Effector memory CD4-positive, alpha-beta T cell (primary cell): ENCODE measurements around the gene TGFB3.
"Not testable (repeated sequence)": the region's sequence is repeated elsewhere in the genome, so short reads cannot be mapped to it uniquely, and the experiment has no call there.

Source experiments
- DNase-seq, 3 donors: peaks; one replicate each; pipeline ENCODE4 v3.0.0-alpha.2; 2020
- H3K27ac ChIP-seq: 2 replicates; pipeline ENCODE4 v1.7.0; 2013; ENCODE audit warnings: mild to moderate bottlenecking, low read length, moderate library complexity; ENCODE audit not compliant: insufficient read depth, poor library complexity, severe bottlenecking
- H3K27me3 ChIP-seq: replicated peaks from 2 replicates; pipeline ENCODE4 v1.7.0; 2013; ENCODE audit warnings: mild to moderate bottlenecking, low read length; ENCODE audit not compliant: insufficient read depth, control insufficient read depth, poor library complexity, severe bottlenecking
- H3K36me3 ChIP-seq: 2 replicates; pipeline ENCODE4 v1.7.0; 2013; ENCODE audit warnings: mild to moderate bottlenecking, low read length, moderate library complexity; ENCODE audit not compliant: control insufficient read depth, insufficient read depth
- H3K4me1 ChIP-seq: 2 replicates; pipeline ENCODE4 v1.7.0; 2013; ENCODE audit warnings: low read length, mild to moderate bottlenecking; ENCODE audit not compliant: control insufficient read depth, insufficient read depth, poor library complexity, severe bottlenecking
- H3K4me3 ChIP-seq: 2 replicates; pipeline ENCODE4 v1.7.0; 2013; ENCODE audit warnings: low read length, low read depth, mild to moderate bottlenecking; ENCODE audit not compliant: insufficient read depth, poor library complexity, severe bottlenecking
- H3K9me3 ChIP-seq: 2 replicates; pipeline ENCODE4 v1.7.0; 2013; ENCODE audit warnings: mild to moderate bottlenecking, low read length, moderate library complexity; ENCODE audit not compliant: control insufficient read depth

Gene TGFB3

GRCh38 chr14:75933712-75934296, 48.0 kb downstream of the TGFB3 start:
- Histone ChIP-seq H3K4me1 (no peaks in the 10 kb centered on the region), H3K36me3 (no peaks in the 10 kb centered on the region), H3K27me3 (no peaks in the 10 kb centered on the region), H3K27ac (no peak overlapping the region), H3K4me3 (no peak overlapping the region), H3K9me3 (no peaks in the 10 kb centered on the region)
- no peak for DNase-seq

GRCh38 chr14:75928690-75929181, 53.1 kb downstream of the TGFB3 start:
- DNase-seq, result no peak
- Histone ChIP-seq H3K27me3 (no peaks in the 10 kb centered on the region), H3K27ac (no peak overlapping the region), H3K9me3 (no peaks in the 10 kb centered on the region), H3K36me3 (no peaks in the 10 kb centered on the region), H3K4me3 (no peak overlapping the region), H3K4me1 (no peaks in the 10 kb centered on the region)

- H3K4me1 ChIP-seq, result no peaks in the 10 kb centered on the region
- H3K36me3 ChIP-seq, result no peaks in the 10 kb centered on the region
- H3K9me3 ChIP-seq, result no peaks in the 10 kb centered on the region
- H3K27me3 ChIP-seq, result no peaks in the 10 kb centered on the region
- no peak for DNase-seq
- H3K27ac ChIP-seq, result no peak overlapping the region
- H3K4me3 ChIP-seq, result no peak overlapping the region
These were observed 54.2 kb downstream of the TGFB3 start for GRCh38 chr14:75927564-75928087.

GRCh38 chr14:75926431-75927115, 55.2 kb downstream of the TGFB3 start:
- H3K4me3 ChIP-seq, result no peak overlapping the region
- H3K9me3 ChIP-seq, result no peaks in the 10 kb centered on the region
- H3K4me1 ChIP-seq, result no peaks in the 10 kb centered on the region
- H3K27me3 ChIP-seq, result no peaks in the 10 kb centered on the region
- H3K27ac ChIP-seq, result no peak overlapping the region
- no peaks in the 10 kb centered on the region for H3K36me3 ChIP-seq
- DNase-seq, result no peak

- not testable (repeated sequence) for DNase-seq, H3K4me1 ChIP-seq, H3K36me3 ChIP-seq, H3K27ac ChIP-seq, H3K27me3 ChIP-seq, H3K4me3 ChIP-seq, H3K9me3 ChIP-seq
These were observed 56.5 kb downstream of the TGFB3 start for GRCh38 chr14:75925141-75925840.

GRCh38 chr14:75920421-75920820, 61.4 kb downstream of the TGFB3 start:
- H3K4me3 ChIP-seq, H3K27ac ChIP-seq, H3K4me1 ChIP-seq, H3K9me3 ChIP-seq, H3K36me3 ChIP-seq, H3K27me3 ChIP-seq, DNase-seq: not testable (repeated sequence)

- no peak overlapping the region for H3K27ac ChIP-seq
- H3K9me3 ChIP-seq, result no peaks in the 10 kb centered on the region
- H3K36me3 ChIP-seq, result no peaks in the 10 kb centered on the region
- H3K4me3 ChIP-seq, result no peak overlapping the region
- H3K27me3 ChIP-seq, result no peaks in the 10 kb centered on the region
- no peaks in the 10 kb centered on the region for H3K4me1 ChIP-seq
- DNase-seq, result no peak
These were observed 63.9 kb downstream of the TGFB3 start for GRCh38 chr14:75917946-75918335.

- Histone ChIP-seq H3K27ac (no peak overlapping the region), H3K36me3 (no peaks in the 10 kb centered on the region), H3K27me3 (no peaks in the 10 kb centered on the region), H3K4me1 (no peaks in the 10 kb centered on the region), H3K4me3 (no peak overlapping the region), H3K9me3 (no peaks in the 10 kb centered on the region)
- no peak for DNase-seq
These were observed 64.4 kb downstream of the TGFB3 start for GRCh38 chr14:75917322-75917945.

- Histone ChIP-seq H3K4me3 (no peak overlapping the region), H3K27ac (no peak overlapping the region), H3K36me3 (no peaks in the 10 kb centered on the region), H3K9me3 (no peaks in the 10 kb centered on the region), H3K4me1 (no peaks in the 10 kb centered on the region), H3K27me3 (no peaks in the 10 kb centered on the region)
- no peak for DNase-seq
These were observed 66.8 kb downstream of the TGFB3 start for GRCh38 chr14:75915045-75915444.
